AML-193 (cell line): ENCODE data around the gene HBM.
"Not testable (repeated sequence)": the region's sequence is repeated elsewhere in the genome, so short reads cannot be mapped to it uniquely, and the experiment has no call there.

Experiments
- DNase-seq, 2 experiments: peaks; one replicate each; lab custom pipeline; 2025; lab: John Stamatoyannopoulos, UW

The HBM gene

GRCh38 chr16:169014-169413 is 3.2 kb downstream of the HBM start:
- no peak for DNase-seq

- not testable (repeated sequence) for DNase-seq
These were observed 4.3 kb downstream of the HBM start for GRCh38 chr16:170088-170507.

DNA sequence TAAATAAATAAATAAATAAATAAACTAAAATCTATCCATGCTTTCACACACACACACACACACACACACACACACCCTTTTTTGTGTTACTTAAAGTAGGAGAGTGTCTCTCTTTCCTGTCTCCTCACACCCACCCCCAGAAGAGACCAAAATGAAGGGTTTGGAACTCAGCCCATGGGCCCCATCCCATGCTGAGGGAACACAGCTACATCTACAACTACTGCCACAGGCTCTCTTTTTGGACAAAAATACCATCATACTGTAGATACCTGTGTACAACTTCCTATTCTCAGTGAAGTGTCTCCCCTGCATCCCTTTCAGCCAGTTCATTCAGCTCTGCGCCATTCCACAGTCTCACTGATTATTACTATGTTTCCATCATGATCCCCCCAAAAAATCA is 5.0 kb downstream of the HBM start:
- DNase-seq = no peak

DNA sequence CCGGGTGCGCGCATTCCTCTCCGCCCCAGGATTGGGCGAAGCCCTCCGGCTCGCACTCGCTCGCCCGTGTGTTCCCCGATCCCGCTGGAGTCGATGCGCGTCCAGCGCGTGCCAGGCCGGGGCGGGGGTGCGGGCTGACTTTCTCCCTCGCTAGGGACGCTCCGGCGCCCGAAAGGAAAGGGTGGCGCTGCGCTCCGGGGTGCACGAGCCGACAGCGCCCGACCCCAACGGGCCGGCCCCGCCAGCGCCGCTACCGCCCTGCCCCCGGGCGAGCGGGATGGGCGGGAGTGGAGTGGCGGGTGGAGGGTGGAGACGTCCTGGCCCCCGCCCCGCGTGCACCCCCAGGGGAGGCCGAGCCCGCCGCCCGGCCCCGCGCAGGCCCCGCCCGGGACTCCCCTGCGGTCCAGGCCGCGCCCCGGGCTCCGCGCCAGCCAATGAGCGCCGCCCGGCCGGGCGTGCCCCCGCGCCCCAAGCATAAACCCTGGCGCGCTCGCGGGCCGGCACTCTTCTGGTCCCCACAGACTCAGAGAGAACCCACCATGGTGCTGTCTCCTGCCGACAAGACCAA is 6.7 kb downstream of the HBM start, which contains the start of gene HBA2:
Gene HBA2 (plus strand): TSS at position 503 of the 568 bp plus-strand sequence. CDS start 37 bp downstream, at position 540.
- not testable (repeated sequence) for DNase-seq

DNA sequence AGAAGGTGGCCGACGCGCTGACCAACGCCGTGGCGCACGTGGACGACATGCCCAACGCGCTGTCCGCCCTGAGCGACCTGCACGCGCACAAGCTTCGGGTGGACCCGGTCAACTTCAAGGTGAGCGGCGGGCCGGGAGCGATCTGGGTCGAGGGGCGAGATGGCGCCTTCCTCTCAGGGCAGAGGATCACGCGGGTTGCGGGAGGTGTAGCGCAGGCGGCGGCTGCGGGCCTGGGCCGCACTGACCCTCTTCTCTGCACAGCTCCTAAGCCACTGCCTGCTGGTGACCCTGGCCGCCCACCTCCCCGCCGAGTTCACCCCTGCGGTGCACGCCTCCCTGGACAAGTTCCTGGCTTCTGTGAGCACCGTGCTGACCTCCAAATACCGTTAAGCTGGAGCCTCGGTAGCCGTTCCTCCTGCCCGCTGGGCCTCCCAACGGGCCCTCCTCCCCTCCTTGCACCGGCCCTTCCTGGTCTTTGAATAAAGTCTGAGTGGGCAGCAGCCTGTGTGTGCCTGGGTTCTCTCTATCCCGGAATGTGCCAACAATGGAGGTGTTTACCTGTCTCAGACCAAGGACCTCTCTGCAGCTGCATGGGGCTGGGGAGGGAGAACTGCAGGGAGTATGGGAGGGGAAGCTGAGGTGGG is 7.6 kb downstream of the HBM start:
- not testable (repeated sequence) for DNase-seq

DNA sequence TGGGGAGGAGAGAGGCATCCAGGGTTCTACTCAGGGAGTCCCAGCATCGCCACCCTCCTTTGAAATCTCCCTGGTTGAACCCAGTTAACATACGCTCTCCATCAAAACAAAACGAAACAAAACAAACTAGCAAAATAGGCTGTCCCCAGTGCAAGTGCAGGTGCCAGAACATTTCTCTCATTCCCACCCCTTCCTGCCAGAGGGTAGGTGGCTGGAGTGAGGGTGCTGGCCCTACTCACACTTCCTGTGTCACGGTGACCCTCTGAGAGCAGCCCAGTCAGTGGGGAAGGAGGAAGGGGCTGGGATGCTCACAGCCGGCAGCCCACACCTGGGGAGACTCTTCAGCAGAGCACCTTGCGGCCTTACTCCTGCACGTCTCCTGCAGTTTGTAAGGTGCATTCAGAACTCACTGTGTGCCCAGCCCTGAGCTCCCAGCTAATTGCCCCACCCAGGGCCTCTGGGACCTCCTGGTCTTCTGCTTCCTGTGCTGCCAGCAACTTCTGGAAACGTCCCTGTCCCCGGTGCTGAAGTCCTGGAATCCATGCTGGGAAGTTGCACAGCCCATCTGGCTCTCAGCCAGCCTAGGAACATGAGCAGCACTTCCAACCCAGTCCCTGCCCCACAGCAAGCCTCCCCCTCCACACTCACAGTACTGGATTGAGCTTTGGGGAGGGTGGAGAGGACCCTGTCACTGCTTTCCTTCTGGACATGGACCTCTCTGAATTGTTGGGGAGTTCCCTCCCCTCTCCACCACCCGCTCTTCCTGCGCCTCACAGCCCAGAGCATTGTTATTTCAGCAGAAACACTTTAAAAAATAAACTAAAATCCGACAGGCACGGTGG is 8.4 kb downstream of the HBM start:
- DNase-seq = not testable (repeated sequence)

DNA sequence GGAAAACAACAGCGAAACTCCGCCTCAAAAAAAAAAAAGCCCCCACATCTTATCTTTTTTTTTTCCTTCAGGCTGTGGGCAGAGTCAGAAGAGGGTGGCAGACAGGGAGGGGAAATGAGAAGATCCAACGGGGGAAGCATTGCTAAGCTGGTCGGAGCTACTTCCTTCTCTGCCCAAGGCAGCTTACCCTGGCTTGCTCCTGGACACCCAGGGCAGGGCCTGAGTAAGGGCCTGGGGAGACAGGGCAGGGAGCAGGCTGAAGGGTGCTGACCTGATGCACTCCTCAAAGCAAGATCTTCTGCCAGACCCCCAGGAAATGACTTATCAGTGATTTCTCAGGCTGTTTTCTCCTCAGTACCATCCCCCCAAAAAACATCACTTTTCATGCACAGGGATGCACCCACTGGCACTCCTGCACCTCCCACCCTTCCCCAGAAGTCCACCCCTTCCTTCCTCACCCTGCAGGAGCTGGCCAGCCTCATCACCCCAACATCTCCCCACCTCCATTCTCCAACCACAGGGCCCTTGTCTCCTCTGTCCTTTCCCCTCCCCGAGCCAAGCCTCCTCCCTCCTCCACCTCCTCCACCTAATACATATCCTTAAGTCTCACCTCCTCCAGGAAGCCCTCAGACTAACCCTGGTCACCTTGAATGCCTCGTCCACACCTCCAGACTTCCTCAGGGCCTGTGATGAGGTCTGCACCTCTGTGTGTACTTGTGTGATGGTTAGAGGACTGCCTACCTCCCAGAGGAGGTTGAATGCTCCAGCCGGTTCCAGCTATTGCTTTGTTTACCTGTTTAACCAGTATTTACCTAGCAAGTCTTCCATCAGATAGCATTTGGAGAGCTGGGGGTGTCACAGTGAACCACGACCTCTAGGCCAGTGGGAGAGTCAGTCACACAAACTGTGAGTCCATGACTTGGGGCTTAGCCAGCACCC is 9.5 kb downstream of the HBM start:
- no peak for DNase-seq

DNA sequence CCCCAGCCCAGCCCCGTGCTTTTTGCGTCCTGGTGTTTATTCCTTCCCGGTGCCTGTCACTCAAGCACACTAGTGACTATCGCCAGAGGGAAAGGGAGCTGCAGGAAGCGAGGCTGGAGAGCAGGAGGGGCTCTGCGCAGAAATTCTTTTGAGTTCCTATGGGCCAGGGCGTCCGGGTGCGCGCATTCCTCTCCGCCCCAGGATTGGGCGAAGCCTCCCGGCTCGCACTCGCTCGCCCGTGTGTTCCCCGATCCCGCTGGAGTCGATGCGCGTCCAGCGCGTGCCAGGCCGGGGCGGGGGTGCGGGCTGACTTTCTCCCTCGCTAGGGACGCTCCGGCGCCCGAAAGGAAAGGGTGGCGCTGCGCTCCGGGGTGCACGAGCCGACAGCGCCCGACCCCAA is 10.2 kb downstream of the HBM start:
- DNase-seq = not testable (repeated sequence)

GRCh38 chr16:176477-177382 is 11.0 kb downstream of the HBM start, which contains the start of gene HBA1:
TSS of gene HBA1 (plus strand) at chr16:176680. CDS start at chr16:176717, 37 bp downstream.
- not testable (repeated sequence) for DNase-seq

DNA sequence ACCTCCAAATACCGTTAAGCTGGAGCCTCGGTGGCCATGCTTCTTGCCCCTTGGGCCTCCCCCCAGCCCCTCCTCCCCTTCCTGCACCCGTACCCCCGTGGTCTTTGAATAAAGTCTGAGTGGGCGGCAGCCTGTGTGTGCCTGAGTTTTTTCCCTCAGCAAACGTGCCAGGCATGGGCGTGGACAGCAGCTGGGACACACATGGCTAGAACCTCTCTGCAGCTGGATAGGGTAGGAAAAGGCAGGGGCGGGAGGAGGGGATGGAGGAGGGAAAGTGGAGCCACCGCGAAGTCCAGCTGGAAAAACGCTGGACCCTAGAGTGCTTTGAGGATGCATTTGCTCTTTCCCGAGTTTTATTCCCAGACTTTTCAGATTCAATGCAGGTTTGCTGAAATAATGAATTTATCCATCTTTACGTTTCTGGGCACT is 11.6 kb downstream of the HBM start:
- peak; percentile 98 to 100 for DNase-seq

- no peak for DNase-seq
These were observed 12.3 kb downstream of the HBM start for GRCh38 chr16:177981-178667.

GRCh38 chr16:178668-179015 is 12.9 kb downstream of the HBM start:
- DNase-seq = no peak

DNA sequence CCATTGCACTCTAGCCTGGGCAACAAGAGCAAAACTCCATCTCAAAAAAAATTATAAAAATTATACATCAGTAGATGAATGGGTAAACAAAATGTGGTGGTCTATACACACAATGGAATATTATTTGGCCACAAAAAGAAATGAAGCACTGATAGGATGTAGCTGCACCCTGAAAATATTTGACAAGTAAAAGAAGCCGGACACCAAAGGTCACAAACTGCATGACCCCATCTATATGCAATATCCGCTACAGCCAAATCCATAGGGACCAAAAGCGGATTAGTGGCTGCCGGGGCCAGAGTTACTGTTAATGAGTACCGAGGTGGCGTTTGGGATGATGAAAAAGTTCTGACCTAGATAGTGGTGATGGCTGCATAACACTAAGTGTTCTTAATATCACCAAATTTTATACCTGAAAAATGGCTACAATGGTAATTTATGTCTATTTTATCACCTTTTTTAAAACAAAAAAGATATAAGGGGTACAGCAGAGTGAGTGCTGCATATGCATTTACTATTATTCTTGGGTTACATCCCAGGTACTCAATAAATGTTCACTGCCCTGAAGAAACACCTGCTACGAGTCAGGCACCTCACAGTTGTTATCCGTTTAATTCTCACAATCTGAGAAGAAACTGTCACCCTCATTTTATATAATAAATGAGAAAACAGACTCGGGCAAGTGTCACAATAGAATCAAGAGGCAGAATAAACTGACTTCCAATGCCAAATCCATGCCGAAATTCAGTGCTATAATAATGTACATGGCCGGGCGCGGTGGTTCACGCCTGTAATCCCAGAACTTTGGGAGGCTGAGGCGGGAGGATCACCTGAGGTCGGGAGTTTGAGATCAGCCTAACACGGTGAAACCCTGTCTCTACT is 13.7 kb downstream of the HBM start:
- DNase-seq = no peak

DNA sequence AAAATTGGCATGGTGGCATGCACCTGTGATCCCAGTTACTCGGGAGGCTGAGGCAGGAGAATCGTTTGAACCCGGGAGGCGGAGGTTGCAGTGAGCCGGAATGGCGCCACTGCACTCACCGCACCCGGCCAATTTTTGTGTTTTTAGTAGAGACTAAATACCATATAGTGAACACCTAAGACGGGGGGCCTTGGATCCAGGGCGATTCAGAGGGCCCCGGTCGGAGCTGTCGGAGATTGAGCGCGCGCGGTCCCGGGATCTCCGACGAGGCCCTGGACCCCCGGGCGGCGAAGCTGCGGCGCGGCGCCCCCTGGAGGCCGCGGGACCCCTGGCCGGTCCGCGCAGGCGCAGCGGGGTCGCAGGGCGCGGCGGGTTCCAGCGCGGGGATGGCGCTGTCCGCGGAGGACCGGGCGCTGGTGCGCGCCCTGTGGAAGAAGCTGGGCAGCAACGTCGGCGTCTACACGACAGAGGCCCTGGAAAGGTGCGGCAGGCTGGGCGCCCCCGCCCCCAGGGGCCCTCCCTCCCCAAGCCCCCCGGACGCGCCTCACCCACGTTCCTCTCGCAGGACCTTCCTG is 14.4 kb downstream of the HBM start, which contains the start of gene HBQ1:
Gene HBQ1 (plus strand): TSS at position 359 of the 575 bp plus-strand sequence. CDS start 28 bp downstream, at position 387.
- DNase-seq = no peak

DNA sequence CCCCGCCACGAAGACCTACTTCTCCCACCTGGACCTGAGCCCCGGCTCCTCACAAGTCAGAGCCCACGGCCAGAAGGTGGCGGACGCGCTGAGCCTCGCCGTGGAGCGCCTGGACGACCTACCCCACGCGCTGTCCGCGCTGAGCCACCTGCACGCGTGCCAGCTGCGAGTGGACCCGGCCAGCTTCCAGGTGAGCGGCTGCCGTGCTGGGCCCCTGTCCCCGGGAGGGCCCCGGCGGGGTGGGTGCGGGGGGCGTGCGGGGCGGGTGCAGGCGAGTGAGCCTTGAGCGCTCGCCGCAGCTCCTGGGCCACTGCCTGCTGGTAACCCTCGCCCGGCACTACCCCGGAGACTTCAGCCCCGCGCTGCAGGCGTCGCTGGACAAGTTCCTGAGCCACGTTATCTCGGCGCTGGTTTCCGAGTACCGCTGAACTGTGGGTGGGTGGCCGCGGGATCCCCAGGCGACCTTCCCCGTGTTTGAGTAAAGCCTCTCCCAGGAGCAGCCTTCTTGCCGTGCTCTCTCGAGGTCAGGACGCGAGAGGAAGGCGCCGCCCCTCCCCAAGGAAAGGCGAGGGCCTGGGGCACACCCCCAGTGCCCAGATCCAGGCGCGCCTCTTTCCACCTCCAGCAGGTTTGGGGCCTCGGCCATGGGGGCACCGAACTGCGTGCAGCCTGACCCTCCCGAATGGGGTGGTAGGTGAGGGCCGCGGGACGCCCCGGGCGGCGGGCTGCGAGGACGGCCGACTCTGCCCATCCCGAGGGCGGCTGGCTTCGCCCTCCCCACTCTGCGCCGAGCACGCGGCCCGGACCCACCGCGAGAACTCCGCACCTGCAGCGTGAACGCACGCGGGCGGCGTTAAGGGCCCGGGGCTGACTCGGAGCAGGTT is 15.1 kb downstream of the HBM start:
- DNase-seq = peak; percentile 38 to 40

DNA sequence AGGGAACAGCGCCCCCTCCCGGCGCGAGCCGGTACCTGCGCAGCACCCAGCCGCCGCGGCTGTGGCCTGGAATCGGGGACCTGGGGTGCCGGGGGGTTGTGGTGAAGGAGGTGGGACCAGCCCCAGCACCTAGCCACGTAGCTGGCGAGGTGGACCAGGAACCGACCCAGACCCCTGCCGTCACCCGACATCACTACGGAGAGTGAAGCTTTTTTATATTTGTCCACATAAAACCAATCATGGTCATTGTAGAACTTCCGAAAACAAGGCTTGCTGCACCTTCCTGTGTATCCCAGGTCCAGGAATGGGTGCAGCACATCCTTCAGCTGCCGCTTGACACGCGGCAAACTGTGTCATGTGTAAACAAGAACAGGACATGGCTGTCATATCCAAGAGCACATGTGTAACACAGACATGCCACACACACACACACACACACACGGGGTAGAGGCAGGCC is 15.8 kb downstream of the HBM start:
- DNase-seq = no peak

DNA sequence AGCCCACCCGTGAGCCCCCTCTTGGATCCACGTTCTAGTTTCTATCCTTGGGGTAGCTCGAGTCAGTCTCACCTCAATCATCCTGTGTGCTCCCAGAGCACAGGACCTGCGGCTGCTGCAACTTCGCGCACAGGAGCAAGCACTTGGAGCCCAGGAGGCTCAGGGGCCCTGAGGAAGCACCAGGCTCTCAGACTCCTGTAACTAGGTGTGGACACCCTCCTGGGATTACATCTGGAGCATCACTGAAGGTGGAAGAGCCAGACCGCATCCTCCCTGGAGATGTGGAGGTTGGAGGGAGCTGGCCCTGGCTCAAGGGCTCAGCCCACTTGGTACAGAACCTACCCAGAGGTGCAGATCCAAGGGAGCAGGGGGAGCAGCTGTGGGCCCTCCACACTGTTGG is 17.2 kb downstream of the HBM start:
- no peak for DNase-seq
